T-cell (primary cell): ENCODE data around the gene RIN2. TPM values are rescaled to one million over a fixed set of nuclear protein-coding genes. Genes with fewer than 3 reads are reported as not detected.

ENCODE experiments used
- ATAC-seq, 4 experiments: fragments of 200-7000 bp in 3 of 4; fragments of 150-1000 bp in 1 of 4; cut with Tn5 transposase; replicated peaks in 1 of 4; 1 replicate in 3 of 4; 2 replicates in 1 of 4; pipeline ENCODE4 v1.10.0; 2021; ENCODE audit warnings: moderate library complexity in 3 of 4, mild to moderate bottlenecking in 2 of 4, moderate number of reproducible peaks in 1 of 4
- CTCF ChIA-PET, 2 donors: fragments of 300-600 bp; sonication (Branson Sonifier 250); formaldehyde crosslinking; loops; one replicate each; lab custom pipeline; 2022; ENCODE audit warnings: antibody characterized with exemption in 2 of 2; lab: Charles Lee
- POLR2A ChIA-PET, 2 donors: fragments of 300-600 bp; sonication (Branson Sonifier 250); formaldehyde crosslinking; loops; one replicate each; lab custom pipeline; 2022; ENCODE audit warnings: antibody characterized with exemption in 2 of 2; lab: Charles Lee
- DNase-seq, 35 experiments: peaks; one replicate each; pipeline versions ENCODE4 v3.0.0 to v3.0.0-alpha.2; 2013 to 2023
- H3K27ac ChIP-seq: one replicate; pipeline ENCODE4 v1.5.1; 2013; ENCODE audit warnings: low read length
- H3K27me3 ChIP-seq, 2 experiments: replicated peaks in 1 of 2; 1 replicate in 1 of 2; 2 replicates in 1 of 2; pipeline versions ENCODE4 v1.6.1 to v1.7.0; 2013; ENCODE audit warnings: low read length in 1 of 2, mixed read lengths in 1 of 2; ENCODE audit not compliant: control insufficient read depth in 2 of 2, insufficient read depth in 2 of 2; ENCODE audit errors: extremely low read depth in 1 of 2
- H3K36me3 ChIP-seq, 2 donors: 1 replicate in 1 of 2; 2 replicates in 1 of 2; pipeline versions ENCODE4 v1.6.1 to v1.7.0; 2013; ENCODE audit warnings: low read length in 1 of 2; ENCODE audit not compliant: control insufficient read depth in 2 of 2, insufficient read depth in 1 of 2; ENCODE audit errors: extremely low read depth in 1 of 2
- H3K4me1 ChIP-seq, 2 experiments: 1 replicate in 1 of 2; 2 replicates in 1 of 2; pipeline versions ENCODE4 v1.6.1 to v1.7.0; 2013; ENCODE audit warnings: low read length in 2 of 2, mixed read lengths in 1 of 2; ENCODE audit not compliant: insufficient read depth in 2 of 2, control insufficient read depth in 1 of 2; ENCODE audit errors: extremely low read depth in 1 of 2
- H3K4me3 ChIP-seq, 2 donors: 1 replicate in 1 of 2; 2 replicates in 1 of 2; pipeline versions ENCODE4 v1.5.1 to v1.7.0; 2013; ENCODE audit warnings: mild to moderate bottlenecking in 2 of 2, low read length in 1 of 2, moderate library complexity in 1 of 2; ENCODE audit not compliant: control insufficient read depth in 1 of 2; ENCODE audit errors: extremely low read depth in 1 of 2
- H3K9me3 ChIP-seq: 2 replicates; pipeline ENCODE4 v1.7.0; 2013
- H3K27ac Mint-ChIP-seq, 2 donors: one replicate each; pipeline ENCODE4 v1.8.0; 2020 to 2021; ENCODE audit warnings: mild to moderate bottlenecking in 2 of 2, mixed read lengths in 2 of 2
- H3K27me3 Mint-ChIP-seq, 2 donors: one replicate each; pipeline ENCODE4 v1.8.0; 2021 to 2022; ENCODE audit warnings: mixed read lengths in 2 of 2
- H3K36me3 Mint-ChIP-seq: one replicate; pipeline ENCODE4 v1.8.0; 2021; ENCODE audit warnings: mixed read lengths
- H3K4me1 Mint-ChIP-seq, 3 donors: one replicate each; pipeline ENCODE4 v1.8.0; 2020 to 2022; ENCODE audit warnings: mixed read lengths in 3 of 3, mild to moderate bottlenecking in 1 of 3
- H3K4me3 Mint-ChIP-seq, 3 donors: one replicate each; pipeline ENCODE4 v1.8.0; 2020 to 2022; ENCODE audit warnings: mild to moderate bottlenecking in 3 of 3, mixed read lengths in 3 of 3, moderate library complexity in 3 of 3
- H3K9me3 Mint-ChIP-seq, 3 donors: one replicate each; pipeline ENCODE4 v1.8.0; 2020 to 2022; ENCODE audit warnings: mixed read lengths in 3 of 3
- WGBS: methylation state at CpG from one replicate; pipeline ENCODE4 v1.1.5; 2013; ENCODE audit warnings: missing lambda C conversion rate; ENCODE audit not compliant: insufficient coverage; 5-methylcytosine and 5-hydroxymethylcytosine counted together
- total RNA-seq, 35 experiments: library from RNA in 6 of 35; stranded (reverse) in 6 of 35; fragments of 120-200 nt in 1 of 35; gene quantifications; one replicate each; pipeline versions ENCODE4 v1.2.1 to v1.2.4 and lab custom pipeline; 2013 to 2026

RIN2 gene
- total RNA-seq, 5 donors from 2014 or later (not counting 1 experiment from before 2014, with no cell fraction given): 0.20 to 0.89 (median 0.26) TPM; not detected in 2

DNA sequence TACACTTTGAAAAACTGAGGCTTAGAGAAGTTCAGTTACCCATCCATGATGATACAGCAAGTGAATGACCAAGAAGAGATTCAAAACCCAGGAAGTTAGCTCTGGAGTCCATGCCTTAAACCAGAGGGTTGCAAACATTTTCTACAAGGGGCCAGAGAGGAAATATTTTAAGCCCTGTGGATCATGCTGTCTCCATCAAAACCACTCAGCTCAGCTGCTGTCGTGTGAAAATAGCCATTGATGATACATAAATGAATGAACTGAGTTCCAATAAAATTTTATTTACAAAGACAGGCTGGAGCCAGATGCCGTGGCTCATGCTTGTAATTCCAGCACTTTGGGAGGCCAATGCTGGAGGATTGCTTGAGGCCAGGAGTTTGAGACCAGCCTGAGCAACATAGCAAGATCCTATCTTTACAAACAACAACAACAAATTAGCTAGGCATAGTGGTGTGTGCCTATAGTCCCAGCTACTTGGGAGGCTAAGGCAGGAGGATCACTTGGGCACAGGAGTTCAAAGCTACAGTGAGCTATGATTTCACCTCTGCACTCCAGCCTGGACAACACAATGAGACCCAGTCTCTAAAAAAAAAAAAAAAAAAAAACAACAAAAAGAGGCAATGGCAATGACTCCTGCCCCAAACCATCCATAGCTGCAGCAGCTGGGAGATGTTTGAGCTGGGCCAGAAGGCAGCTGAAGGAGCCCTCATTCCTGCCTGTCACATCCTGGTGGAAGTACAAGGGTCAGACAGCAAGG is 44.1 kb upstream of the RIN2 start:
- Histone ChIP-seq H3K9me3 (no peaks in the 10 kb centered on the region), H3K27me3 (no peaks in the 10 kb centered on the region), H3K4me3 (no peak overlapping the region), H3K27ac (no peak overlapping the region), H3K4me1 (no peaks in the 10 kb centered on the region), H3K36me3 (no peaks in the 10 kb centered on the region)
- Mint-ChIP-seq H3K4me1 (no peaks in the 10 kb centered on the region), H3K4me3 (no peak overlapping the region), H3K27me3 (peaks cover 1 to 6% of the 10 kb centered on the region in 2 donors), H3K36me3 (no peaks in the 10 kb centered on the region), H3K9me3 (peaks cover 2 to 14% (median 6%) of the 10 kb centered on the region in 3 donors), H3K27ac (no peak overlapping the region)
- ChIA-PET POLR2A (no interaction called here), CTCF (interaction anchor here in 1 of 2 donors (0.6 to 0.7 kb wide), 3 partner anchors 21 to 1902 kb away, joined by 3 to 8 read pairs (median 4); no protein-coding TSS in a partner anchor)
- DNase-seq (no peak), ATAC-seq (no peak)
- WGBS: no CpG with 5 or more reads among the region's 2 CpGs

DNA sequence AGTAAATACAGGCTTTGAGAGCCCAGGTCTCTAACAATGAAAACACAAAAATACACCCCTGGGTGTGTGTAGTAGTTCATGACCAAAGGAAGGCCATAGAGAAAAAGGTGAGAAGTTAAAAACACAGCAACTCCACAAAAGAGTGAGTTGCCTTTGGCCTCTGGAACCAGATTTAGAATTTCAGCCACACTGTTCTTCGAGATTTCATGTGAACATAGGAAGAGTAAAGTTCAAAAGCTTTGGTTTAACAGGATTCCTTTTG is 43.5 kb upstream of the RIN2 start:
- H3K27ac Mint-ChIP-seq: no peak overlapping the region
- DNase-seq: no peak
- H3K27me3 Mint-ChIP-seq: peaks cover 1 to 7% of the 10 kb centered on the region in 2 donors
- H3K9me3 Mint-ChIP-seq: peaks cover 2 to 14% (median 6%) of the 10 kb centered on the region in 3 donors
- H3K4me1 ChIP-seq: no peaks in the 10 kb centered on the region
- 20% methylated on average over 1 of the region's 1 CpG for WGBS
- ChIA-PET POLR2A (interaction anchor here in 1 of 2 donors (0.7 kb wide), 1 partner anchor 183 kb away, joined by 3 read pairs; no protein-coding TSS in a partner anchor), CTCF (interaction anchor here in 1 of 2 donors (0.6 to 0.7 kb wide), 3 partner anchors 22 to 1902 kb away, joined by 3 to 8 read pairs (median 4); no protein-coding TSS in a partner anchor)
- H3K4me1 Mint-ChIP-seq: no peaks in the 10 kb centered on the region
- no peak overlapping the region for H3K4me3 ChIP-seq
- H3K27ac ChIP-seq: no peak overlapping the region
- no peaks in the 10 kb centered on the region for H3K9me3 ChIP-seq
- H3K4me3 Mint-ChIP-seq: no peak overlapping the region
- no peaks in the 10 kb centered on the region for H3K27me3 ChIP-seq
- ATAC-seq: no peak
- H3K36me3 ChIP-seq: no peaks in the 10 kb centered on the region
- H3K36me3 Mint-ChIP-seq: no peaks in the 10 kb centered on the region

- no peaks in the 10 kb centered on the region for H3K4me1 ChIP-seq
Observed at GRCh38 chr20:19715986-19716385, 42.1 kb upstream of the RIN2 start.

DNA sequence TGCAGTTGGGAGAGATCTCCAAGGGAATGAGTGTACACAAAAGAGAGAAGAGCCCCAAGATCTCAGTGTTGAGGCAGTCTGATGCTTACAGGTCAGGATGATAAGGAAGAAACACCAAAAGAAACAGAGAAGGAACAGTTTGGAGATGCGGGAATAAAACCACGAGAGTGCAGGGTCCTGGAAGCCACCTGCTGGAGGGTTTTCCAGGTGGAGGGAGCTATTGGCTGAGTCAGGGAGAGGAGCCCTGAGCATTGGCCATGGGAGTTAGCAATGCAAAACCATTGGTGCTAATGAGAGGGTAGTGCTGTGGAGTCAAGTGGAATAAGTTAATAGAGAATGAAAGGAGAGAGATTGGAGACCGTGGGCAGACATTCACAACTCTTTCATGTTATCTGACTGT is 39.2 kb upstream of the RIN2 start:
- no peak overlapping the region for H3K4me3 ChIP-seq
- Mint-ChIP-seq H3K27me3 (peaks cover 0 to 4% of the 10 kb centered on the region in 2 donors), H3K4me3 (no peak overlapping the region), H3K4me1 (no peaks in the 10 kb centered on the region), H3K9me3 (peaks cover 0 to 14% (median 2%) of the 10 kb centered on the region in 3 donors), H3K36me3 (no peaks in the 10 kb centered on the region), H3K27ac (no peak overlapping the region)
- H3K9me3 ChIP-seq: no peaks in the 10 kb centered on the region
- H3K27me3 ChIP-seq: peaks cover 0 to 2% of the 10 kb centered on the region in 2 experiments
- DNase-seq (no peak), ATAC-seq (no peak)
- POLR2A ChIA-PET: no interaction called here
- 73% methylated on average over 3 of the region's 3 CpGs for WGBS
- CTCF ChIA-PET: no interaction called here
- no peak overlapping the region for H3K27ac ChIP-seq
- no peaks in the 10 kb centered on the region for H3K4me1 ChIP-seq
- no peaks in the 10 kb centered on the region for H3K36me3 ChIP-seq

More at GRCh38 chr20:19715986-19716385, 42.1 kb upstream of the RIN2 start:
- no peak for ATAC-seq
- H3K36me3 Mint-ChIP-seq: no peaks in the 10 kb centered on the region
- H3K36me3 ChIP-seq: no peaks in the 10 kb centered on the region
- ChIA-PET CTCF (no interaction called here), POLR2A (no interaction called here)
- H3K4me3 Mint-ChIP-seq: no peak overlapping the region
- H3K27ac ChIP-seq: no peak overlapping the region
- H3K4me3 ChIP-seq: no peak overlapping the region
- no peak overlapping the region for H3K27ac Mint-ChIP-seq
- no peak for DNase-seq
- peaks cover 0 to 2% of the 10 kb centered on the region in 2 experiments for H3K27me3 ChIP-seq
- H3K4me1 Mint-ChIP-seq: no peaks in the 10 kb centered on the region
- peaks cover 1 to 11% of the 10 kb centered on the region in 2 donors for H3K27me3 Mint-ChIP-seq
- H3K9me3 Mint-ChIP-seq: peaks cover 2 to 14% (median 4%) of the 10 kb centered on the region in 3 donors
- no peaks in the 10 kb centered on the region for H3K9me3 ChIP-seq
- WGBS: 92% methylated on average over 2 of the region's 3 CpGs

GRCh38 chr20:19720991-19721390 is 37.1 kb upstream of the RIN2 start:
- Histone ChIP-seq H3K4me3 (no peak overlapping the region), H3K4me1 (no peaks in the 10 kb centered on the region), H3K27me3 (peaks cover 0 to 2% of the 10 kb centered on the region in 2 experiments), H3K9me3 (no peaks in the 10 kb centered on the region), H3K27ac (no peak overlapping the region), H3K36me3 (no peaks in the 10 kb centered on the region)
- peaks cover 0 to 10% (median 2%) of the 10 kb centered on the region in 3 donors for H3K9me3 Mint-ChIP-seq
- H3K27ac Mint-ChIP-seq: no peak overlapping the region
- no peak for ATAC-seq
- ChIA-PET CTCF (no interaction called here), POLR2A (no interaction called here)
- DNase-seq: no peak
- no peaks in the 10 kb centered on the region for H3K4me1 Mint-ChIP-seq
- no peaks in the 10 kb centered on the region for H3K36me3 Mint-ChIP-seq
- H3K27me3 Mint-ChIP-seq: peaks cover 0 to 4% of the 10 kb centered on the region in 2 donors
- H3K4me3 Mint-ChIP-seq: no peak overlapping the region
- 84% methylated on average over 13 of the region's 18 CpGs for WGBS

GRCh38 chr20:19723051-19723450 is 35.0 kb upstream of the RIN2 start:
- H3K27ac Mint-ChIP-seq: no peak overlapping the region
- 100% methylated on average over 1 of the region's 4 CpGs for WGBS
- H3K4me1 ChIP-seq: no peaks in the 10 kb centered on the region
- DNase-seq (no peak), ATAC-seq (no peak)
- peaks cover 0 to under 1% (median 0%) of the 10 kb centered on the region in 3 donors for H3K9me3 Mint-ChIP-seq
- H3K36me3 ChIP-seq: no peaks in the 10 kb centered on the region
- CTCF ChIA-PET: no interaction called here
- H3K4me1 Mint-ChIP-seq: no peaks in the 10 kb centered on the region
- POLR2A ChIA-PET: no interaction called here
- no peaks in the 10 kb centered on the region for H3K9me3 ChIP-seq
- no peak overlapping the region for H3K27ac ChIP-seq
- H3K27me3 Mint-ChIP-seq: peaks cover 0 to 4% of the 10 kb centered on the region in 2 donors
- no peak overlapping the region for H3K4me3 Mint-ChIP-seq
- no peak overlapping the region for H3K4me3 ChIP-seq
- peaks cover 0 to 2% of the 10 kb centered on the region in 2 experiments for H3K27me3 ChIP-seq
- H3K36me3 Mint-ChIP-seq: no peaks in the 10 kb centered on the region
